IMR-90 (cell line): ENCODE measurements around the gene GVQW3. TPM values are rescaled to one million over a fixed set of nuclear protein-coding genes. Genes with fewer than 3 reads are reported as not detected.

Experiments
- ATAC-seq: fragments of 200-7000 bp; cut with Tn5 transposase; 2 replicates; pipeline ENCODE4 v1.9.1; 2020; ENCODE audit warnings: low read depth, mild to moderate bottlenecking, moderate library complexity
- BruUV-seq: library from RNA; stranded (reverse); fragments of 400-500 nt; replicated peaks from 2 replicates; lab custom pipeline; 2021; lab: Mats Ljungman, UMichigan
- CTCF ChIA-PET: fragments of 300-600 bp; formaldehyde crosslinking; extraction: SDS; loops from one replicate; lab custom pipeline; 2021; ENCODE audit warnings: antibody characterized with exemption; lab: Yijun Ruan, JAX
- POLR2A ChIA-PET: fragments of 300-600 bp; sonication (Branson Sonifier 250); formaldehyde crosslinking; loops from one replicate; lab custom pipeline; 2022; ENCODE audit warnings: antibody characterized with exemption; ENCODE audit not compliant: unreplicated experiment; lab: Charles Lee
- DNase-seq: peaks from one replicate; pipeline ENCODE4 v3.0.0; 2013
- H2AFZ ChIP-seq: replicated peaks from 2 replicates; pipeline ENCODE3; 2013; ENCODE audit warnings: low read length, mild to moderate bottlenecking; ENCODE audit not compliant: poor library complexity
- H2AK5ac ChIP-seq: 2 replicates; pipeline ENCODE4 v1.6.1; 2013; ENCODE audit warnings: low read depth, low read length, inconsistent platforms
- H2AK9ac ChIP-seq: replicated peaks from 2 replicates; pipeline ENCODE3; 2013; ENCODE audit warnings: mild to moderate bottlenecking, low read depth, low read length, moderate library complexity; ENCODE audit not compliant: poor library complexity
- H2BK120ac ChIP-seq: 2 replicates; pipeline ENCODE4 v1.6.1; 2013; ENCODE audit warnings: low read depth, low read length, inconsistent platforms
- H2BK15ac ChIP-seq: 3 replicates; pipeline ENCODE4 v1.6.1; 2013; ENCODE audit warnings: low read depth, low read length, inconsistent platforms
- H2BK20ac ChIP-seq: 2 replicates; pipeline ENCODE4 v1.6.1; 2013; ENCODE audit warnings: low read depth, mild to moderate bottlenecking, inconsistent platforms, low read length, moderate library complexity
- H2BK5ac ChIP-seq: 2 replicates; pipeline ENCODE4 v1.6.1; 2013; ENCODE audit warnings: mild to moderate bottlenecking, low read depth, low read length, inconsistent platforms; ENCODE audit not compliant: poor library complexity, severe bottlenecking
- H3K14ac ChIP-seq: replicated peaks from 2 replicates; pipeline ENCODE4 v1.6.1; 2013; ENCODE audit warnings: low read depth, low read length, inconsistent platforms
- H3K18ac ChIP-seq: 2 replicates; pipeline ENCODE4 v1.6.1; 2013; ENCODE audit warnings: low read depth, low read length, control low read depth
- H3K23ac ChIP-seq: 2 replicates; pipeline ENCODE4 v1.6.1; 2013; ENCODE audit warnings: low read depth, low read length, inconsistent platforms
- H3K27ac ChIP-seq: 2 replicates; pipeline ENCODE4 v1.5.1; 2013; ENCODE audit warnings: mild to moderate bottlenecking, control low read depth, low read length; ENCODE audit not compliant: insufficient read depth
- H3K27me3 ChIP-seq: 2 replicates; pipeline ENCODE4 v1.6.1; 2013; ENCODE audit warnings: low read length; ENCODE audit not compliant: control insufficient read depth, insufficient read depth
- H3K36me3 ChIP-seq: 2 replicates; pipeline ENCODE4 v1.6.1; 2013; ENCODE audit warnings: low read length, mixed read lengths; ENCODE audit not compliant: control insufficient read depth, insufficient read depth
- H3K4ac ChIP-seq: 2 replicates; pipeline ENCODE4 v1.6.1; 2013; ENCODE audit warnings: low read depth, low read length, inconsistent platforms
- H3K4me1 ChIP-seq: 2 replicates; pipeline ENCODE4 v1.6.1; 2013; ENCODE audit warnings: low read length, mixed read lengths; ENCODE audit not compliant: control insufficient read depth, insufficient read depth
- H3K4me2 ChIP-seq: 2 replicates; pipeline ENCODE4 v1.6.1; 2013; ENCODE audit warnings: low read depth, mild to moderate bottlenecking, control low read depth, low read length, moderate library complexity
- H3K4me3 ChIP-seq: 2 replicates; pipeline ENCODE4 v1.5.1; 2013; ENCODE audit warnings: low read depth, mild to moderate bottlenecking, control low read depth, low read length, moderate library complexity; ENCODE audit not compliant: insufficient read depth
- H3K56ac ChIP-seq: 2 replicates; pipeline ENCODE4 v1.6.1; 2013; ENCODE audit warnings: low read length, inconsistent platforms; ENCODE audit not compliant: insufficient read depth; ENCODE audit errors: extremely low read depth
- H3K79me1 ChIP-seq, 2 experiments: 2 replicates each; pipeline ENCODE4 v1.6.1; 2013; ENCODE audit warnings: low read length in 2 of 2, inconsistent platforms in 1 of 2, low read depth in 1 of 2
- H3K9ac ChIP-seq: 2 replicates; pipeline ENCODE4 v1.6.1; 2013; ENCODE audit warnings: low read depth, low read length, control low read depth
- H3K9me1 ChIP-seq: 2 replicates; pipeline ENCODE4 v1.6.1; 2013; ENCODE audit warnings: low read length, inconsistent platforms; ENCODE audit not compliant: insufficient read depth
- H3K9me3 ChIP-seq: 2 replicates; pipeline ENCODE4 v1.6.1; 2013; ENCODE audit warnings: low read length; ENCODE audit not compliant: control insufficient read depth, insufficient read depth
- H4K20me1 ChIP-seq: 2 replicates; pipeline ENCODE4 v1.6.1; 2013; ENCODE audit warnings: low read length, inconsistent platforms; ENCODE audit not compliant: insufficient read depth
- H4K5ac ChIP-seq: 2 replicates; pipeline ENCODE4 v1.6.1; 2013; ENCODE audit warnings: mild to moderate bottlenecking, low read depth, low read length, control low read depth
- H4K8ac ChIP-seq, 2 experiments: 2 replicates each; pipeline ENCODE4 v1.6.1; 2013; ENCODE audit warnings: low read depth in 2 of 2, low read length in 2 of 2, control low read depth in 1 of 2, inconsistent platforms in 1 of 2
- H4K91ac ChIP-seq: 2 replicates; pipeline ENCODE4 v1.6.1; 2013; ENCODE audit warnings: low read depth, low read length, inconsistent platforms; ENCODE audit not compliant: insufficient read depth
- BHLHE40 ChIP-seq: fragments of 150-350 bp; IDR thresholded peaks from 2 replicates; pipeline ENCODE4 v1.6.1; 2016; ENCODE audit warnings: mild to moderate bottlenecking, low read depth, low read length
- CEBPB ChIP-seq: IDR thresholded peaks from 2 replicates; pipeline ENCODE4 v1.6.1; 2012; ENCODE audit warnings: low read depth, low read length, improper control_type of control experiment
- CHD1 ChIP-seq: IDR thresholded peaks from 2 replicates; pipeline ENCODE4 v1.6.1; 2012; ENCODE audit warnings: low read depth, low read length, improper control_type of control experiment
- CTCF ChIP-seq: conservative IDR thresholded peaks from 2 replicates; pipeline ENCODE4 v1.5.1; 2012; ENCODE audit warnings: mild to moderate bottlenecking, low read depth, low read length, improper control_type of control experiment
- ELK1 ChIP-seq: fragments of 150-350 bp; IDR thresholded peaks from 2 replicates; pipeline ENCODE4 v1.6.1; 2016; ENCODE audit warnings: low read depth, mild to moderate bottlenecking, low read length, moderate library complexity, borderline replicate concordance
- FOS ChIP-seq: fragments of 150-350 bp; IDR thresholded peaks from 2 replicates; pipeline ENCODE4 v1.6.1; 2016; ENCODE audit warnings: low read depth, low read length
- MAFK ChIP-seq: IDR thresholded peaks from 2 replicates; pipeline ENCODE4 v1.6.1; 2012; ENCODE audit warnings: low read depth, low read length, improper control_type of control experiment
- MAZ ChIP-seq: IDR thresholded peaks from 2 replicates; pipeline ENCODE4 v1.6.1; 2012; ENCODE audit warnings: low read depth, mild to moderate bottlenecking, low read length, improper control_type of control experiment, moderate library complexity, borderline replicate concordance
- MXI1 ChIP-seq: IDR thresholded peaks from 2 replicates; pipeline ENCODE4 v1.6.1; 2012; ENCODE audit warnings: low read depth, mild to moderate bottlenecking, low read length, moderate library complexity, borderline replicate concordance
- NFE2L2 ChIP-seq: fragments of 150-350 bp; IDR thresholded peaks from 2 replicates; pipeline ENCODE4 v1.6.1; 2016; ENCODE audit warnings: low read depth, mild to moderate bottlenecking, low read length
- POLR2A ChIP-seq: IDR thresholded peaks from 2 replicates; pipeline ENCODE4 v1.6.1; 2012; ENCODE audit warnings: mild to moderate bottlenecking, low read depth, low read length
- RAD21 ChIP-seq: IDR thresholded peaks from 2 replicates; pipeline ENCODE4 v1.6.1; 2012; ENCODE audit warnings: low read length, improper control_type of control experiment
- RCOR1 ChIP-seq: IDR thresholded peaks from 2 replicates; pipeline ENCODE4 v1.6.1; 2012; ENCODE audit warnings: mild to moderate bottlenecking, low read length, improper control_type of control experiment; ENCODE audit not compliant: insufficient replicate concordance
- RFX5 ChIP-seq: IDR thresholded peaks from 2 replicates; pipeline ENCODE4 v1.8.0; 2012; ENCODE audit warnings: low read depth, mild to moderate bottlenecking, low read length, moderate library complexity
- SMC3 ChIP-seq: fragments of 150-350 bp; IDR thresholded peaks from 2 replicates; pipeline ENCODE4 v1.6.1; 2016; ENCODE audit warnings: low read depth, mild to moderate bottlenecking, antibody characterized with exemption, low read length, moderate library complexity
- USF2 ChIP-seq: fragments of 150-350 bp; IDR thresholded peaks from 2 replicates; pipeline ENCODE4 v1.6.1; 2017; ENCODE audit warnings: mild to moderate bottlenecking, antibody characterized with exemption, low read length, low read depth
- WGBS, 2 experiments: methylation state at CpG; one replicate each; pipeline versions ENCODE4 v1.1.5 to v1.1.7; 2013; ENCODE audit warnings: missing lambda C conversion rate in 2 of 2; ENCODE audit not compliant: insufficient read length in 1 of 2; ENCODE audit errors: extremely low coverage in 2 of 2; 5-methylcytosine and 5-hydroxymethylcytosine counted together
- dilution Hi-C: fragments of 300-500 bp; cut with HindIII; formaldehyde crosslinking; loops from one replicate; pipeline ENCODE4 v1.14.3; 2018; ENCODE audit warnings: low sequenced_read_pairs; ENCODE audit not compliant: unreplicated experiment
- in situ Hi-C: fragments of 300-500 bp; cut with MboI; formaldehyde crosslinking; loops from 3 replicates; pipeline ENCODE4 v1.14.3; 2019; ENCODE audit warnings: low sequenced_read_pairs, inconsistent platforms, mixed read lengths
- intact Hi-C: fragments of 100-400 bp; cut with micrococcal nuclease; formaldehyde crosslinking; loops from 2 replicates; pipeline ENCODE4 v1.10.0; 2022
- polyA plus RNA-seq, 3 experiments: library from polyadenylated mRNA; depleted of rRNA; stranded (reverse); fragments of >200 nt; gene quantifications; 2 replicates each; pipeline ENCODE4 v1.2.3, GENCODE V29; 2012; ENCODE audit warnings: low replicate concordance in 1 of 3
- total RNA-seq: library from RNA; depleted of rRNA; stranded (reverse); fragments of >200 nt; gene quantifications from 2 replicates; pipeline ENCODE4 v1.2.3, GENCODE V29; 2012

Gene GVQW3
- total and polyA plus RNA-seq, 2 of the 4 experiments (the other 2 are of a cell fraction) = 0.96 to 1.1 TPM

- H3K9me1 ChIP-seq = no peaks in the 10 kb centered on the region; the same call in 1 of the 2 replicates
- no CpG with 5 or more reads among the region's 1 CpG for WGBS, 2 experiments
- no TSS peak for BruUV-seq
- H3K36me3 ChIP-seq = no peaks in the 10 kb centered on the region
- no peak overlapping the region for H3K56ac ChIP-seq
- no peak overlapping the region for H2BK15ac ChIP-seq
- no peak overlapping the region for H2AK9ac ChIP-seq
- TF ChIP-seq RAD21 (no peak), ELK1 (no peak), CEBPB (no peak), MAFK (peak; percentile 57), RFX5 (no peak), SMC3 (no peak), CTCF (no peak), MXI1 (no peak), FOS (no peak), RCOR1 (no peak), POLR2A (no peak), CHD1 (no peak), MAZ (no peak), USF2 (no peak), NFE2L2 (peak; percentile 85), BHLHE40 (no peak)
- H3K23ac ChIP-seq = no peak overlapping the region
- DNase-seq = peak; percentile 42
- no peak; the same call in 1 of the 2 replicates for ATAC-seq
- no peak overlapping the region for H2BK5ac ChIP-seq
- CTCF ChIA-PET = no interaction called here
- no peaks in the 10 kb centered on the region for H3K4me1 ChIP-seq
- no peak overlapping the region for H3K18ac ChIP-seq
- no peak overlapping the region for H3K14ac ChIP-seq
- in situ Hi-C loops = no loop called here
- dilution Hi-C loops = no loop called here
- H2BK20ac ChIP-seq = no peak overlapping the region
- no peak overlapping the region for H4K5ac ChIP-seq
- no peak overlapping the region for H2BK120ac ChIP-seq
- H4K91ac ChIP-seq = no peak overlapping the region
- POLR2A ChIA-PET = no interaction called here
- H3K27me3 ChIP-seq = 0 out of 2 replicates have a peak, but pooled peaks cover 4% of the 10 kb centered on the region
- no peaks in the 10 kb centered on the region for H3K9me3 ChIP-seq
- no peak overlapping the region for H2AK5ac ChIP-seq
- no peak overlapping the region for H3K4ac ChIP-seq
- H4K8ac ChIP-seq = no peak overlapping the region
- no peak overlapping the region for H2AFZ ChIP-seq
- intact Hi-C loops = no loop called here
- H3K9ac ChIP-seq = no peak overlapping the region
- H3K79me1 ChIP-seq = no peaks in the 10 kb centered on the region
- H3K4me3 ChIP-seq = no peak overlapping the region
- H4K20me1 ChIP-seq = no peaks in the 10 kb centered on the region
- H3K4me2 ChIP-seq = no peak overlapping the region
- H3K27ac ChIP-seq = no peak overlapping the region
These were observed 54.9 kb downstream of the GVQW3 start for GRCh38 chr11:76436020-76436419.
